Measurements from ENCODE around the gene IKZF5. TPM values are rescaled to one million over a fixed set of nuclear protein-coding genes. Genes with fewer than 3 reads are reported as not detected.
A peak's percentile ranks its signal among the peaks of the same experiment; 100 is the strongest.

Gene IKZF5
- total RNA-seq, 1 donor from 2014 or later = 4.7 TPM

DNA sequence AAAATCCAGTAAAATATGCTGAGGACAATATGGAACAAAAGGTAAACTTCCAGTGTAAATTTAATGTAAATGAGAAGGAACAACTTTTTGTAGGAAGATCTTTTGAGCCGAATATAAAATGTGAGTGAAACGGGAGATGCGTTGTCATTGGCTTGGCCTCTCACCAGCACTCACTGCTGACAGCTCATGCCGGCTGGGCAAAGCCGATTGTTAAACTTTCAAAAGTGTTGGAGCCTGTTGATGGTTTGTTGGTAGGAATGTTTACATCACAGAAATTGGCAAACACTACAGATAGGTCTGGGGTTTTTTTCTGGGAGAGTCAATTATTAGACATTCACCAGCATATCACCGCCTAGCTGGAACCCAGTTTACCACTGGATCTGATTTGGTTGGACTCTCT, 22.3 kb downstream of the IKZF5 start:
- no peaks in the 10 kb centered on the region for H3K9me3 ChIP-seq (ENCODE audit: control insufficient read depth in 3 of 3, low read length in 3 of 3)
- H3K27ac ChIP-seq (ENCODE audit: low read depth, low read length) = no peak overlapping the region
- peaks cover 0 to 2% (median 0%) of the 10 kb centered on the region in 3 donors for H3K36me3 ChIP-seq (ENCODE audit: control insufficient read depth in 3 of 3, insufficient read depth in 3 of 3, low read length in 3 of 3)
- no peak overlapping the region for H3K4me3 ChIP-seq (ENCODE audit: low read length in 3 of 3)
- H3K9ac ChIP-seq (ENCODE audit: low read depth in 1 of 3, low read length in 3 of 3) = no peak overlapping the region
- H3K4me1 ChIP-seq (ENCODE audit: control insufficient read depth in 3 of 3, insufficient read depth in 3 of 3, low read length in 3 of 3) = no peaks in the 10 kb centered on the region
- H3K27me3 ChIP-seq (ENCODE audit: control insufficient read depth in 3 of 3, insufficient read depth in 3 of 3, low read length in 3 of 3) = no peaks in the 10 kb centered on the region

DNA sequence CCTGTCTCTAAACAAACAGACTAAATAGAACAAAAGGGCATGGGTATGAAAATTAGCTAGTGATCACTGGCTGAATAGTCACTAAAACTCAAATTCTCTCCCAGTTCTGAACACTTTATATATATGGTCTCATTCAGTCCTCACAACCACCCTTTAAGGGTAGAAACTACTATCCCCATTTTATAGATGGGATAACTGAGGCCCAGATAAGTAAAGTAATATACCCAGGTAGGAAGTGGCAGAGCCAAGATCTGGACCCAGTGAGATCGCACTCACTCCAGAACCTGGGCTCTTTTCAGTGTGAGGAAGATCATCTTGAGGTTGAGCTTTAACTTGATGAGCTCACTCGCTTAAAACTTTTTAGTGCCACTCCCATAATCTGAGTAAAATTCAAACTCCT, 23.9 kb downstream of the IKZF5 start:
- Histone ChIP-seq H3K36me3 (ENCODE audit: control insufficient read depth in 3 of 3, insufficient read depth in 3 of 3, low read length in 3 of 3) (no peaks in the 10 kb centered on the region), H3K27ac (ENCODE audit: low read depth, low read length) (no peak overlapping the region), H3K9ac (ENCODE audit: low read depth in 1 of 3, low read length in 3 of 3) (no peak overlapping the region), H3K9me3 (ENCODE audit: control insufficient read depth in 3 of 3, low read length in 3 of 3) (no peaks in the 10 kb centered on the region), H3K27me3 (ENCODE audit: control insufficient read depth in 3 of 3, insufficient read depth in 3 of 3, low read length in 3 of 3) (no peaks in the 10 kb centered on the region), H3K4me3 (ENCODE audit: low read length in 3 of 3) (no peak overlapping the region), H3K4me1 (ENCODE audit: control insufficient read depth in 3 of 3, insufficient read depth in 3 of 3, low read length in 3 of 3) (peaks cover 4 to 7% (median 4%) of the 10 kb centered on the region in 3 donors)

DNA sequence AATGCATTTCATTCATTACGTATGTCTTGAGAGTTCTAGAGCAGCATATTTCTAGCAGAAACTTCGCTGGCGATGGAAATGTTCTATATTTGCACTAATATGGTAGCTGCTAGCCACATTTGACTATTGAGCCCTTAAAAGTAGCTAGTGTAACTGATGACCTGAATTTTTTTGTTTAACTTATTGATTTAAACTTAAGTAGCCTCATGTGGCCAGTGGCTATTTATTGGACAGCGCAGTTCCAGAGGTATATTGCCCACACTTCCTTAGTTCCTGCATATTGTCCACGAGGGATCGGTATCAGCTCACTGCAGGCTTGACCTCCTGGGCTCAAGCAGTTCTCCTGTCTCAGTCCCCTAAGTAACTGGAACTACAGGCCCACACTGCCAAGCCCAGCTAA, 24.7 kb downstream of the IKZF5 start:
- H3K36me3 ChIP-seq (ENCODE audit: control insufficient read depth in 3 of 3, insufficient read depth in 3 of 3, low read length in 3 of 3) = no peaks in the 10 kb centered on the region
- no peak overlapping the region for H3K9ac ChIP-seq (ENCODE audit: low read depth in 1 of 3, low read length in 3 of 3)
- no peaks in the 10 kb centered on the region for H3K9me3 ChIP-seq (ENCODE audit: control insufficient read depth in 3 of 3, low read length in 3 of 3)
- no peaks in the 10 kb centered on the region for H3K27me3 ChIP-seq (ENCODE audit: control insufficient read depth in 3 of 3, insufficient read depth in 3 of 3, low read length in 3 of 3)
- no peak overlapping the region for H3K27ac ChIP-seq (ENCODE audit: low read depth, low read length)
- H3K4me1 ChIP-seq (ENCODE audit: control insufficient read depth in 3 of 3, insufficient read depth in 3 of 3, low read length in 3 of 3) = peaks cover 6 to 9% (median 7%) of the 10 kb centered on the region in 3 donors
- H3K4me3 ChIP-seq (ENCODE audit: low read length in 3 of 3) = no peak overlapping the region

DNA sequence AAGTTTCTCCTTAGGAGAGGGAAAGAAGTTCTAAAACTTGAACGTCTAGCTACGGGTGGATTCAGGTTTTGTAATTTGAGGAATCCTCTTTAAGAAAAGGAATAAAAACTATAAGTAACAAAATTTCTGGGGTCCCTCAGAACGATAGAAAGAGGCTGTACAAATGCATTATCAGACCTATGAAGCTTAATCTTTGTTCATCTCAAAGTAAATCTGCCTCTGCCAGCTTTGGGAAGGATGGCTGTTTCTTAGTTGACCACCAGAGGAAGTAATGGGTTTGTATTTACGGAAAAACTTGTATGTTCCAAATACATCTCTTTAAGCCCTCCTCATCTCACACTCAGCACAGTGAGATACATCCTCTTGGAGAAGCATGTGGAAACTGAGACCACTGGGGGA, 27.5 kb downstream of the IKZF5 start:
- H3K4me1 ChIP-seq (ENCODE audit: control insufficient read depth in 3 of 3, insufficient read depth in 3 of 3, low read length in 3 of 3) = peaks cover 6 to 9% (median 7%) of the 10 kb centered on the region in 3 donors
- peak overlapping the region; percentile 86 for H3K27ac ChIP-seq (ENCODE audit: low read depth, low read length)
- H3K4me3 ChIP-seq (ENCODE audit: low read length in 3 of 3) = peak overlapping the region; percentile 81 to 93 (median 92)
- H3K9ac ChIP-seq (ENCODE audit: low read depth in 1 of 3, low read length in 3 of 3) = peak overlapping the region in 1 of 3 donors; percentile 41
- H3K9me3 ChIP-seq (ENCODE audit: control insufficient read depth in 3 of 3, low read length in 3 of 3) = no peaks in the 10 kb centered on the region
- no peaks in the 10 kb centered on the region for H3K36me3 ChIP-seq (ENCODE audit: control insufficient read depth in 3 of 3, insufficient read depth in 3 of 3, low read length in 3 of 3)
- H3K27me3 ChIP-seq (ENCODE audit: control insufficient read depth in 3 of 3, insufficient read depth in 3 of 3, low read length in 3 of 3) = no peaks in the 10 kb centered on the region

DNA sequence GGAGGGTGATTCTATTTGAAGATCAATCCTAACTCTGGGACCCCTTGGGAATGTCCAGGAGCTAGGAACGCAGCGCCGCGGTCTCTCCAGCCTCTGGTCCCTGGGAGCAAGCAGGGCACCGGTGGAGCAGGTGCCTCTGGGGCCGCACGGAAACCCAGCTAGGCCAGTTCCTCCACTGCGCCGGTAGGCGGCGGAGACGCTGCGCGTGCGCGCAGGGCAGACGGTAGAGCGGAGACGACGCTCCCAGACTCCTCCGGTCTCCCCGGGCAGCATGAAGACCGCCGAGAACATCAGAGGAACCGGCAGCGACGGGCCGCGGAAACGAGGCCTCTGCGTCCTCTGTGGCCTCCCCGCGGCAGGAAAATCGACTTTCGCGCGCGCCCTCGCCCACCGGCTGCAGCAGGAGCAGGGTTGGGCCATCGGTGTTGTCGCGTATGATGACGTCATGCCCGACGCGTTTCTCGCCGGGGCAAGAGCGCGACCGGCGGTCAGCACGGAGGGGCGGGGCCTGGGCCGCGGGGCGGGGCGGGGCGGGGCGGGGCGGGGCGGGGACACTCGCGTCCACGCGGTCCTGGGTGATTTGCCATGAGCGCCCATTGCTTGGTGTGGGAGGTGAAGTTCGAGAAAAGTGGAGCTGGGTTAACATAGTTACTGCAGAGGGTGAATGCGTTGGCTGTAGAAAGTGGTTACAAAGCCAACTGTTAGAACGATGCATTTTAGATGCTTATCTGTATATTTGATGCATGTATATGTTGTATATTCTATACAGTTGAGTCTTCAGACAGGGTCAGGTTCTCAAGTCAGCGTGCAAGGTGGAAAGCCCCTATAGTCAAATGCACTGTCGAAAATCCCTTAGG, 28.2 kb downstream of the IKZF5 start, which contains the start of gene PSTK:
Gene PSTK (plus strand): TSS at position 193 of the 857 bp plus-strand sequence. CDS start 79 bp downstream, at position 272.
- Histone ChIP-seq H3K4me3 (ENCODE audit: low read length in 3 of 3) (peak within 1 kb of the TSS; percentile 81 to 93 (median 92)), H3K36me3 (ENCODE audit: control insufficient read depth in 3 of 3, insufficient read depth in 3 of 3, low read length in 3 of 3) (no peaks in the 10 kb centered on the region), H3K27me3 (ENCODE audit: control insufficient read depth in 3 of 3, insufficient read depth in 3 of 3, low read length in 3 of 3) (no peaks in the 10 kb centered on the region), H3K9me3 (ENCODE audit: control insufficient read depth in 3 of 3, low read length in 3 of 3) (no peaks in the 10 kb centered on the region), H3K4me1 (ENCODE audit: control insufficient read depth in 3 of 3, insufficient read depth in 3 of 3, low read length in 3 of 3) (peaks cover 6 to 9% (median 7%) of the 10 kb centered on the region in 3 donors), H3K27ac (ENCODE audit: low read depth, low read length) (peak within 1 kb of the TSS; percentile 86), H3K9ac (ENCODE audit: low read depth in 1 of 3, low read length in 3 of 3) (peak within 1 kb of the TSS; percentile 84 to 94 (median 92))

DNA sequence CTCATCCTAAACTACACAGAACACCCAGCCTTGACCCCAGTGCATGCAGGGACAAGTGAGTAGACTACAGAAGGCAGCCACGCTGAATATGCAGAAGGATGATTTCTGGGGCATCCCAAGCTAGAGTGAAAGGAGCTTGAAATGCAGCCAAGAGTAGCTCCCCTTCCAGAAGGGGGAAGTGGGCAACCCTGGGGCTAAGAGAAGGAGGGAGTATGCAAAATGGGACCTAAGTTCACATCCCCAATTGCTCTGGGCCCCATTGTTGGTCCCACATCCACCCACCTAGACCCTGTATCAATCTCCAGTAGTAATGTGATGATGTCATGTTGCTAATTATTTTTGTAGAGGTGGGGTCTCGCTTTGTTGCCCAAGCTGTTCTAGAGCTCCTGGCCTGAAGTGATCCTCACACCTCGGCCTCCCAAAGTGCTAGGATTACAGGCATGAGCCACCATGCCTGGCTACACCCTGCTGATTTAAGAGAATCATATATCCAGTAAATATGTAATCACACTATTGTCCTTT, 34.0 kb downstream of the IKZF5 start:
- Histone ChIP-seq H3K4me3 (ENCODE audit: low read length in 3 of 3) (no peak overlapping the region), H3K4me1 (ENCODE audit: control insufficient read depth in 3 of 3, insufficient read depth in 3 of 3, low read length in 3 of 3) (peaks cover under 1 to 1% (median under 1%) of the 10 kb centered on the region in 3 donors), H3K27me3 (ENCODE audit: control insufficient read depth in 3 of 3, insufficient read depth in 3 of 3, low read length in 3 of 3) (no peaks in the 10 kb centered on the region), H3K9ac (ENCODE audit: low read depth in 1 of 3, low read length in 3 of 3) (no peak overlapping the region), H3K27ac (ENCODE audit: low read depth, low read length) (no peak overlapping the region), H3K36me3 (ENCODE audit: control insufficient read depth in 3 of 3, insufficient read depth in 3 of 3, low read length in 3 of 3) (no peaks in the 10 kb centered on the region), H3K9me3 (ENCODE audit: control insufficient read depth in 3 of 3, low read length in 3 of 3) (no peaks in the 10 kb centered on the region)

DNA sequence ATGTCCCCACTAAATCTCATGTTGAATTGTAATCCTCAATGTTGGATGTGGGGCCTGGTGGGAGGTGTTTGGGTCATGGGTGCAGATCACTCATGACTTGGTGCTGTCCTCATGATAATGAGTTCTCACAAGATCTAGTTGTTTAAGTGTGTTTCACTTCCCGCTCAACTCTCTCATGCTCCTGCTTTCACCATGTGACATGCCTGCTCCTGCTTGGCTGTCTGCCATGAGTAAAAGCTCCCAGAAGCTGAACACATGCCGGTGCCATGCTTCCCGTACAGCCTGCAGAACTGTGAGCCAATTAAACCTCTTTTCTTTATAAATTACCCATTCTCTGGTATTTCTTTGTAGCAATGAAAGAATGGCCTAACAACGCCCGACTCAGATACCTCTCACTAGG, 34.6 kb downstream of the IKZF5 start:
- H3K4me3 ChIP-seq (ENCODE audit: low read length in 3 of 3) = no peak overlapping the region
- no peaks in the 10 kb centered on the region for H3K36me3 ChIP-seq (ENCODE audit: control insufficient read depth in 3 of 3, insufficient read depth in 3 of 3, low read length in 3 of 3)
- H3K9me3 ChIP-seq (ENCODE audit: control insufficient read depth in 3 of 3, low read length in 3 of 3) = no peaks in the 10 kb centered on the region
- H3K27ac ChIP-seq (ENCODE audit: low read depth, low read length) = no peak overlapping the region
- no peak overlapping the region for H3K9ac ChIP-seq (ENCODE audit: low read depth in 1 of 3, low read length in 3 of 3)
- no peaks in the 10 kb centered on the region for H3K4me1 ChIP-seq (ENCODE audit: control insufficient read depth in 3 of 3, insufficient read depth in 3 of 3, low read length in 3 of 3)
- no peaks in the 10 kb centered on the region for H3K27me3 ChIP-seq (ENCODE audit: control insufficient read depth in 3 of 3, insufficient read depth in 3 of 3, low read length in 3 of 3)

DNA sequence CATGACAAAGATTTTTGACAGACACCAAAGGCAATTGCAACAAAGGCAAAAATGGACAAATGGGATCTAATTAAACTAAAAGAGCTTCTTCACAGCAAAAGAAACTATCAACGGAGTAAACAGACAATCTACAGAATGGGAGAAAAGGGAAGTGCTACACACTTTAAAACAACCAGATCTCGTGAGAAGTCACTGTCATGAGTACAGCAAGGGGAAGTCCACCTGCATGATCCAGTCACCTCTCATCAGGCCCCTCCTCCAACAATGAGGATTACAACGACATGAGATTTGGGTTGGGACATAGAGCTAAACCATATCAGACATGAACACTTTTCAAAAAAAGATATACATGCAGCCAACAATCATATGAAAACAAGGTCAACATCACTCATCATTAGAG, 39.9 kb downstream of the IKZF5 start:
- H3K36me3 ChIP-seq (ENCODE audit: control insufficient read depth in 3 of 3, insufficient read depth in 3 of 3, low read length in 3 of 3) = no peaks in the 10 kb centered on the region

DNA sequence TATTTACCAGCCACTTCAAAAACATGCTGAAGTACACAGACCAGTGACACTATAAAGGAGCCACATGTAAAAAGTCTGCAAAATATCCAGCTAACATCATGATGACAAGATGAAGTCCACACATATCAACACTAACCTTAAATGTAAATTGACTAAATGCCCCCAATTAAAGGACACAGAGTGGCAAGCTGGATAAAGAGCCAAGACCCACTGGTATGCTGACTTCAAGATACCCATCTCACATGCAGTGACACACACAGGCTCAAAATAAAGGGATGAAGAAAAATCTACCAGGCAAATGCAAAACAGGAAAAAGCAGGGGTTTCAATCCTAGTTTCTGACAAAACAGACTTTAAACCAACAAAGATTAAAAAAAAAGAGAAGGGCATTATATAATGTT, 41.7 kb downstream of the IKZF5 start:
- no peaks in the 10 kb centered on the region for H3K27me3 ChIP-seq (ENCODE audit: control insufficient read depth in 3 of 3, insufficient read depth in 3 of 3, low read length in 3 of 3)
- no peak overlapping the region for H3K4me3 ChIP-seq (ENCODE audit: low read length in 3 of 3)
- H3K9ac ChIP-seq (ENCODE audit: low read depth in 1 of 3, low read length in 3 of 3) = no peak overlapping the region
- H3K36me3 ChIP-seq (ENCODE audit: control insufficient read depth in 3 of 3, insufficient read depth in 3 of 3, low read length in 3 of 3) = no peaks in the 10 kb centered on the region
- H3K9me3 ChIP-seq (ENCODE audit: control insufficient read depth in 3 of 3, low read length in 3 of 3) = no peaks in the 10 kb centered on the region
- no peaks in the 10 kb centered on the region for H3K4me1 ChIP-seq (ENCODE audit: control insufficient read depth in 3 of 3, insufficient read depth in 3 of 3, low read length in 3 of 3)
- no peak overlapping the region for H3K27ac ChIP-seq (ENCODE audit: low read depth, low read length)

More for the DNA sequence above, 39.9 kb downstream of the IKZF5 start:
- H3K27ac ChIP-seq (ENCODE audit: low read depth, low read length) = no peak overlapping the region
- no peak overlapping the region for H3K4me3 ChIP-seq (ENCODE audit: low read length in 3 of 3)
- H3K9ac ChIP-seq (ENCODE audit: low read depth in 1 of 3, low read length in 3 of 3) = no peak overlapping the region
- H3K4me1 ChIP-seq (ENCODE audit: control insufficient read depth in 3 of 3, insufficient read depth in 3 of 3, low read length in 3 of 3) = no peaks in the 10 kb centered on the region
- H3K9me3 ChIP-seq (ENCODE audit: control insufficient read depth in 3 of 3, low read length in 3 of 3) = no peaks in the 10 kb centered on the region
- H3K27me3 ChIP-seq (ENCODE audit: control insufficient read depth in 3 of 3, insufficient read depth in 3 of 3, low read length in 3 of 3) = no peaks in the 10 kb centered on the region

DNA sequence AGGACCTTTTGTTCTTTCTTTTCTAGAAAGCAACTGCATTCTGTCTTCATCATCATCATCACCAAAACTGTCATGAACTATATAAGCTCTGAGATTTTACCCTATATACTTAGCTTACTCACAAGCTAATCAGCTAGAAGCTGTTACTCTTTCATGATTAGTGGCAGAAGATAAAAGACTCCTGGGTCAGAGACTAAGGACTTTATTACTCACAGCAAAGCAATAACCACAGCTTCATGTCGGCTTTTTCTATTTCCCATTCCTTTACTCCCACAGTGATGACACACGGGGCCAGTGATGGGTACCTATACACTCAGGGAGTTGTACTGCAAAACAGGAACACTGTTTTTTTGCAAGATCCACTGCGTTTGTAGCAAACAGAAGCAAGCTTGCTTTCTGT, 46.2 kb downstream of the IKZF5 start:
- Histone ChIP-seq H3K36me3 (ENCODE audit: control insufficient read depth in 3 of 3, insufficient read depth in 3 of 3, low read length in 3 of 3) (no peaks in the 10 kb centered on the region), H3K27me3 (ENCODE audit: control insufficient read depth in 3 of 3, insufficient read depth in 3 of 3, low read length in 3 of 3) (no peaks in the 10 kb centered on the region), H3K4me3 (ENCODE audit: low read length in 3 of 3) (no peak overlapping the region), H3K9ac (ENCODE audit: low read depth in 1 of 3, low read length in 3 of 3) (no peak overlapping the region), H3K4me1 (ENCODE audit: control insufficient read depth in 3 of 3, insufficient read depth in 3 of 3, low read length in 3 of 3) (no peaks in the 10 kb centered on the region), H3K9me3 (ENCODE audit: control insufficient read depth in 3 of 3, low read length in 3 of 3) (no peaks in the 10 kb centered on the region), H3K27ac (ENCODE audit: low read depth, low read length) (no peak overlapping the region)
